ENCODE measurements around the gene WBP2.

- TF ChIP-seq CTCF (optimal IDR thresholded peaks at IDR 0.05 in 1 of 3, IDR thresholded peaks at IDR 0.05 in 1 of 3, conservative IDR thresholded peaks at IDR 0.05 in 1 of 3; ENCODE audit: extremely low read depth in 1 of 3, insufficient read depth in 2 of 3, low read length in 3 of 3) (no peak), EZH2 (IDR thresholded peaks at IDR 0.05; ENCODE audit: low read length) (no peak)
These were observed 17.6 kb upstream of the WBP2 start for GRCh38 chr17:75872434-75873351.

Measured in keratinocyte (primary cell).